ENCODE data around the gene DNAH10.

DNA sequence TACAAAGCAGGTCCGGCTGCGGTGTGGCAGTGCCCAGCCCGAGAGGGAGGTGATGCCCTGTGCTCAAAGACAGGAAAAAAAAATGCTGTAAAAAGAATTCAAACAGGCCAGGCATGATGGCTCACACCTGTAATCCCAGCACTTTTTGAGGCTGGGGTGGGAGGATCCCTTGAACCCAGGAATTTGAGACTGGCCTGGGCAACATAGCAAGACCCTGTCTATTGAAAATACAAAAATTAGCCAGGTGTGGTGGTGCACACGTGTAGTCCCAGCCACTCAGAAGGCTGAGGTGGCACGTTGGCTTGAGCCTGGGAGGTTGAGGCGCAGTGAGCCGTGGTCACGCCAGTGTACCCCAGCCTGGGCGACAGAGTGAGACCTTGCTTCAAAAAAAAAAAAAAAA, 26.4 kb downstream of the DNAH10 start:
- no peak for TF ChIP-seq ZNF143 (CRISPR knock-in tag; IDR thresholded peaks at IDR 0.05)
- TF ChIP-seq EP300 (IDR thresholded peaks at IDR 0.05; ENCODE audit: low read depth in 2 of 2, low read length in 2 of 2): no peak
- TF ChIP-seq EP300 (CRISPR knock-in tag; IDR thresholded peaks at IDR 0.05; ENCODE audit: borderline replicate concordance): no peak
- no peak for TF ChIP-seq RXRA (CRISPR knock-in tag; IDR thresholded peaks at IDR 0.05)
- no peak for TF ChIP-seq DR1 (CRISPR knock-in tag; IDR thresholded peaks at IDR 0.05)
- no peak for TF ChIP-seq ZNF747 (CRISPR knock-in tag; IDR thresholded peaks at IDR 0.05; ENCODE audit: borderline replicate concordance)
